ENCODE results near the gene DHX16. TPM values are rescaled to one million over a fixed set of nuclear protein-coding genes. Genes with fewer than 3 reads are reported as not detected.

DHX16 gene
- total RNA-seq, 2 experiments from 2014 or later: 27.1 to 37.5 TPM

GRCh38 chr6:30656513-30656912 lies 16.3 kb downstream of the DHX16 start:
- peaks cover 88% of the 10 kb centered on the region for H3K36me3 ChIP-seq (ENCODE audit: insufficient read depth, low read length)
- intact Hi-C loops (cut with micrococcal nuclease; ENCODE audit: unreplicated experiment): no loop called here
- no peak overlapping the region for H2AFZ ChIP-seq (ENCODE audit: low read length)
- H3K9me3 ChIP-seq (ENCODE audit: low read length): no peaks in the 10 kb centered on the region
- H3K4me2 ChIP-seq (ENCODE audit: low read length): no peak overlapping the region
- POLR2A ChIA-PET: no interaction called here
- DNase-seq (ENCODE audit: low spot score): no peak
- CTCF ChIA-PET (ENCODE audit: unreplicated experiment): no interaction called here
- H3K4me3 ChIP-seq (ENCODE audit: low read depth, low read length, poor library complexity, severe bottlenecking): no peak overlapping the region
- no peaks in the 10 kb centered on the region for H3K9me2 ChIP-seq (ENCODE audit: insufficient read depth, low read length)
- no peak overlapping the region for H3K27ac ChIP-seq (ENCODE audit: low read depth, low read length, poor library complexity, severe bottlenecking)
- no peak for TF ChIP-seq EZH2phosphoT487 (IDR thresholded peaks at IDR 0.05; ENCODE audit: borderline replicate concordance, low read depth, low read length)
- TF ChIP-seq CTCF (conservative IDR thresholded peaks at IDR 0.05; ENCODE audit: low read length): no peak
- BruUV-seq (replicated peaks): no TSS peak
- no peaks in the 10 kb centered on the region for H3K4me1 ChIP-seq (ENCODE audit: insufficient read depth, low read length, poor library complexity, severe bottlenecking)
- H4K20me1 ChIP-seq (ENCODE audit: insufficient read depth, low read length): no peaks in the 10 kb centered on the region
- no peaks in the 10 kb centered on the region for H3K79me2 ChIP-seq (ENCODE audit: insufficient read depth, low read depth, low read length)

GRCh38 chr6:30655743-30656094 lies 17.1 kb downstream of the DHX16 start:
- no peaks in the 10 kb centered on the region for H3K9me2 ChIP-seq (ENCODE audit: insufficient read depth, low read length)
- H3K4me1 ChIP-seq (ENCODE audit: insufficient read depth, low read length, poor library complexity, severe bottlenecking): no peaks in the 10 kb centered on the region
- no peaks in the 10 kb centered on the region for H4K20me1 ChIP-seq (ENCODE audit: insufficient read depth, low read length)
- peaks cover 91% of the 10 kb centered on the region for H3K36me3 ChIP-seq (ENCODE audit: insufficient read depth, low read length)
- no TSS peak for BruUV-seq (replicated peaks)
- no peaks in the 10 kb centered on the region for H3K79me2 ChIP-seq (ENCODE audit: insufficient read depth, low read depth, low read length)
- H3K4me2 ChIP-seq (ENCODE audit: low read length): no peak overlapping the region
- POLR2A ChIA-PET: no interaction called here
- no peak overlapping the region for H2AFZ ChIP-seq (ENCODE audit: low read length)
- no peak for DNase-seq (ENCODE audit: low spot score)
- H3K4me3 ChIP-seq (ENCODE audit: low read depth, low read length, poor library complexity, severe bottlenecking): no peak overlapping the region
- TF ChIP-seq EZH2phosphoT487 (IDR thresholded peaks at IDR 0.05; ENCODE audit: borderline replicate concordance, low read depth, low read length) (no peak), CTCF (conservative IDR thresholded peaks at IDR 0.05; ENCODE audit: low read length) (no peak)
- H3K27ac ChIP-seq (ENCODE audit: low read depth, low read length, poor library complexity, severe bottlenecking): no peak overlapping the region
- H3K9me3 ChIP-seq (ENCODE audit: low read length): no peaks in the 10 kb centered on the region
- intact Hi-C loops (cut with micrococcal nuclease; ENCODE audit: unreplicated experiment): no loop called here
- CTCF ChIA-PET (ENCODE audit: unreplicated experiment): no interaction called here

- no peak for DNase-seq (ENCODE audit: low spot score)
- no TSS peak for BruUV-seq (replicated peaks)
- POLR2A ChIA-PET: no interaction called here
- Histone ChIP-seq H3K9me3 (ENCODE audit: low read length) (no peaks in the 10 kb centered on the region), H3K4me1 (ENCODE audit: insufficient read depth, low read length, poor library complexity, severe bottlenecking) (no peaks in the 10 kb centered on the region), H2AFZ (ENCODE audit: low read length) (no peak overlapping the region), H3K27ac (ENCODE audit: low read depth, low read length, poor library complexity, severe bottlenecking) (no peak overlapping the region), H3K4me3 (ENCODE audit: low read depth, low read length, poor library complexity, severe bottlenecking) (no peak overlapping the region), H3K36me3 (ENCODE audit: insufficient read depth, low read length) (peaks cover 93% of the 10 kb centered on the region), H4K20me1 (ENCODE audit: insufficient read depth, low read length) (no peaks in the 10 kb centered on the region), H3K4me2 (ENCODE audit: low read length) (no peak overlapping the region), H3K9me2 (ENCODE audit: insufficient read depth, low read length) (no peaks in the 10 kb centered on the region), H3K79me2 (ENCODE audit: insufficient read depth, low read depth, low read length) (no peaks in the 10 kb centered on the region)
- TF ChIP-seq EZH2phosphoT487 (IDR thresholded peaks at IDR 0.05; ENCODE audit: borderline replicate concordance, low read depth, low read length) (no peak), CTCF (conservative IDR thresholded peaks at IDR 0.05; ENCODE audit: low read length) (no peak)
- intact Hi-C loops (cut with micrococcal nuclease; ENCODE audit: unreplicated experiment): no loop called here
- CTCF ChIA-PET (ENCODE audit: unreplicated experiment): no interaction called here
Observed at GRCh38 chr6:30654798-30655742, 17.7 kb downstream of the DHX16 start.

Measured in OCI-LY7 (cell line).